AG04449 (cell line): ENCODE data around the gene BAIAP2L1.

Experiments used
- CTCF ChIA-PET: fragments of 350-600 bp; formaldehyde crosslinking; extraction: SDS; loops from one replicate; lab custom pipeline; 2021; ENCODE audit warnings: antibody characterized with exemption; lab: Yijun Ruan, JAX
- POLR2A ChIA-PET: fragments of 400-600, 350-600 bp; formaldehyde crosslinking; extraction: SDS; loops from one replicate; lab custom pipeline; 2020; ENCODE audit warnings: antibody characterized with exemption, inconsistent platforms; lab: Yijun Ruan, JAX
- DNase-seq: peaks from one replicate; pipeline ENCODE4 v3.0.0-alpha.2; 2010; ENCODE audit warnings: low read depth, low spot score
- H3K4me3 ChIP-seq: 2 replicates; pipeline ENCODE4 v1.5.1; 2011; ENCODE audit warnings: low read depth, mild to moderate bottlenecking, control low read depth, low read length
- TF ChIP-seq, protein P1 (sequence below): IDR thresholded peaks from one replicate; pipeline ENCODE4 v1.5.1; 2011; ENCODE audit warnings: mild to moderate bottlenecking, moderate library complexity, low read length, control low read depth, inconsistent platforms; ENCODE audit not compliant: insufficient read depth; ENCODE audit errors: missing control alignments

The BAIAP2L1 gene

GRCh38 chr7:98315318-98315993 is 85.4 kb downstream of the BAIAP2L1 start:
- TF ChIP-seq, protein P1, sequence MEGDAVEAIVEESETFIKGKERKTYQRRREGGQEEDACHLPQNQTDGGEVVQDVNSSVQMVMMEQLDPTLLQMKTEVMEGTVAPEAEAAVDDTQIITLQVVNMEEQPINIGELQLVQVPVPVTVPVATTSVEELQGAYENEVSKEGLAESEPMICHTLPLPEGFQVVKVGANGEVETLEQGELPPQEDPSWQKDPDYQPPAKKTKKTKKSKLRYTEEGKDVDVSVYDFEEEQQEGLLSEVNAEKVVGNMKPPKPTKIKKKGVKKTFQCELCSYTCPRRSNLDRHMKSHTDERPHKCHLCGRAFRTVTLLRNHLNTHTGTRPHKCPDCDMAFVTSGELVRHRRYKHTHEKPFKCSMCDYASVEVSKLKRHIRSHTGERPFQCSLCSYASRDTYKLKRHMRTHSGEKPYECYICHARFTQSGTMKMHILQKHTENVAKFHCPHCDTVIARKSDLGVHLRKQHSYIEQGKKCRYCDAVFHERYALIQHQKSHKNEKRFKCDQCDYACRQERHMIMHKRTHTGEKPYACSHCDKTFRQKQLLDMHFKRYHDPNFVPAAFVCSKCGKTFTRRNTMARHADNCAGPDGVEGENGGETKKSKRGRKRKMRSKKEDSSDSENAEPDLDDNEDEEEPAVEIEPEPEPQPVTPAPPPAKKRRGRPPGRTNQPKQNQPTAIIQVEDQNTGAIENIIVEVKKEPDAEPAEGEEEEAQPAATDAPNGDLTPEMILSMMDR: no peak
- ChIA-PET POLR2A (no interaction called here), CTCF (interaction anchor here (1.6 kb wide), 1 partner anchor 86 kb away, joined by 4 read pairs; no protein-coding TSS in a partner anchor)
- no peak for DNase-seq
- no peak overlapping the region for H3K4me3 ChIP-seq

DNA sequence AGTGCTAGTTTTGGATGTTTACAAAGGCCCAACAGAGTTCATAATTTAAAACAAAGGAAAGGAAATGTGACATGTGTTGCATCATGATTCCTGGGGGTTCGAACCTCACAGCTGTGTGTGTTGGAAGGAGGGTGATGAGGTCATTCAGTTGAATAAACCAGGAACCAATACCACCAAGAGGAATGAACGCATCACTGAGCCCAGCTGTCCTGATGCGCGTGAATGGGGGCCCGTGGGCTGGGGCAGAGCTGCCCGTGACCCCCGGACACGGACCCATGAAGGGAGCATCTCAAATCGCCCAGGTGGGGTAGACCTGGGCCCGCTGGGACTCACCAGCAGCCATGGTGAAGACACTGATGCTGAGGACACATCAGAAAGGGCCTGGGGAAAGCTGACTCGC is 86.4 kb downstream of the BAIAP2L1 start:
- H3K4me3 ChIP-seq: no peak overlapping the region
- TF ChIP-seq, protein P1: no peak
- DNase-seq: no peak
- CTCF ChIA-PET: interaction anchor here (1.6 kb wide), 1 partner anchor 87 kb away, joined by 4 read pairs; no protein-coding TSS in a partner anchor
- POLR2A ChIA-PET: no interaction called here

- ChIA-PET CTCF (no interaction called here), POLR2A (no interaction called here)
- no peak for DNase-seq
- H3K4me3 ChIP-seq: no peak overlapping the region
- TF ChIP-seq, protein P1: no peak
Measured at GRCh38 chr7:98312201-98312600, 88.7 kb downstream of the BAIAP2L1 start.

DNA sequence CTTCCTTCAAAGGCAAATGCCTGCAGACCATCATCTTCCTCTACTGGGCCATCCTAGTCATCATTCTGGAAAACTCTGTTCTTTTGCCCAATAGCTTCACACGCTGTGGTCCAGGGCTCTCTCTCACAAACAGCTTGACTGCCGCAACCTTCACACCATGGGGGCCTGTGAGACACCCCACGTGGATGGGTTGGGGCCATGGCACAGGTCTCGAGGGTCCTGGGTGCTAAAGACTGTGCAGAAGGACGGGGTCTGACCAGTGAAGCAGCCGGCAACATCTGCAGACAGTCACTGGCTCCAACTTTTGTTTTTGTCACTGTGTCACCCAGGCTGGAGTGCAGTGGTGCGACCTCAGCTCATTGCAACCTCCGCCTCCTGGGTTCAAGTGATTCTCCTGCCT is 91.3 kb downstream of the BAIAP2L1 start:
- TF ChIP-seq, protein P1: no peak
- DNase-seq: no peak
- no peak overlapping the region for H3K4me3 ChIP-seq
- POLR2A ChIA-PET: no interaction called here
- CTCF ChIA-PET: no interaction called here

GRCh38 chr7:98307971-98308466 is 92.9 kb downstream of the BAIAP2L1 start:
- ChIA-PET CTCF (interaction anchor here (1.0 kb wide), 1 partner anchor 10 kb away, joined by 3 read pairs; no protein-coding TSS in a partner anchor), POLR2A (no interaction called here)
- no peak overlapping the region for H3K4me3 ChIP-seq
- DNase-seq: no peak
- TF ChIP-seq, protein P1: no peak

DNA sequence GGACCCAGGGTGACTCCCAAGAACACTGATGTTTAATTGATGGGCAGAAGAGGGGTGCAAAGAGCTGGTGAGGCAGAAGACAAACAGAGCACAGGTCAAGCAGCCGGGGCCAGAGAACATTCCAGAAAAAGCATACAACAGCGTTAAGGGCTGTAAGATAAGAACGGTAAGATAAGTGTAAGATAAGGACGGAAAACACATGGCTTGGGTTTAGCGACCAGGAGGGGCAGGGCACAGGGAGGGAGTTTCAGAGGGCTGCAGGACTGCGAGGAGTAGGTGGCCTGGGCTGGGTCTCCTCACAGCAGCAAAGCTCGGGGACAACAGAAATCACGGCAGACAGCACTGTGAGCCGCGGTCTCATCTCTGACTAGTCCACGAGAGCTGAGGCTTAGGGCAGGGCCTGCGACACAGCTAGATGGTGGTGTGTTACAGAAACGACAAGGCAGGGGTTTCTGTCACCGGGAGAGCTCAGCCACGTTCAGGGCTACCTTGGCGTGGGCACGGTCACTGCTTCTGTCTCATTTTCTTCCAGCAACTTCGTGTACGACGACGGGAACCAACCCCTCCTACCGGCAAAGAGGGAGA is 94.8 kb downstream of the BAIAP2L1 start:
- DNase-seq: no peak
- ChIA-PET CTCF (interaction anchor here (1.2 to 2.3 kb wide), 3 partner anchors 12 to 96 kb away, joined by 3 to 12 read pairs (median 3); partner anchors contain the start of gene BAIAP2L1), POLR2A (interaction anchor here (0.7 kb wide), 1 partner anchor 120 kb away, joined by 4 read pairs; no protein-coding TSS in a partner anchor)
- TF ChIP-seq, protein P1: no peak
- no peak overlapping the region for H3K4me3 ChIP-seq
